Placental pericyte (primary cell): Measurements from ENCODE around the gene MAB21L1. TPM values are rescaled to one million over a fixed set of nuclear protein-coding genes. Genes with fewer than 3 reads are reported as not detected.

ENCODE experiments used
- total RNA-seq: library from RNA; depleted of rRNA; stranded (reverse); fragments of >200 nt; gene quantifications from 2 replicates; pipeline ENCODE4 v1.2.3, GENCODE V29; 2012

MAB21L1 gene
- not detected in 2 replicates for total RNA-seq

DNA sequence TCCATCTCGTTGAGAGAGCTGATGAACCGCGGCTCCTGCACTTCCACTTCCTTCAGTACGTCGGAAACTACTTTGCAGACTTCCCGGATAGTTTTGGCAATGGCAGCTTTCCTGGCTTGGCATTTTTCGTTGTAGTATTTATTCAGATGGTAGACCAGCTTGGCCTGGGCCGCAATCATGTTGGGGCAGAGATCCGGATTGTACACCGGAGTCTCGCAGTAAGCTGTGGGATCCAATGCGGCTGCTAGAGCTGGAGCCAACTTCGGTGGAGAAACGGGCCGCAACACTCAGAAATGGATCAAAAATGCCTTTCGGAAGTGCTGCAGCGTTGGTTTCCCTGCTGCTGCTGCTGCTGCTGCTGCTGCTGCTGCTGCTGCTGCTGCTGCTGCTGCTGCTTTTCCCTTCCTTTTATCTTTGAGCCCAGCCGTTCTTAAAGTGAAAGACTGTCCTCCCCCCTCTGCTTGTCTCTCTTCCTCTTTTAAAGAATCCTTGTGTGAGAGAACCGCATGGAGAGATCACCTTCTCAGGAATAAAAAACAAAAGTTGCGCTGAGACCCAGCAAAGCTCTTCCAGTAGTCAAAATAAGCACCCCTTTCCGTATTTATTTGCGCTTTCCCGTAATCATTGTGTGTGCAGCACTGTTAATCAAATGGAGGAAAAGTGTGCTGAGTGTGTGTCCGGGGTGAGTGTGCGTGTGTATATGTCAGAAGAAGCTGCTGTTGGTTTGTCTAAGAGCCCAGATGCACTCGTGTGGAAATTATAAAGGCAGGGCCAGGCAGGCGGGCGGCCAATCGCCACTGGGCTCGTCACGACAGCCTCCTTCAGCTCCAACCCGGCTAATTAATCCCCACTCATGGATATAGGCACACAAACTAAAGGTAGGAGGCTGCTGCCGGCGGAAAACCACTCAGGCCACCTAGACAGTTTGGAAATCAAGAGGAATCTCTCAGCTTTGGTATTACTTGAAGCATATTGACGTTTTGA lies at the start of gene MAB21L1:
Gene MAB21L1 (minus strand): TSS at position 730 of the 984 bp plus-strand sequence. CDS start 551 bp downstream, at position 179.

